GM19328 (cell line): ENCODE data around the gene LSS.
"Not testable (repeated sequence)": the region's sequence is repeated elsewhere in the genome, so short reads cannot be mapped to it uniquely, and the experiment has no call there.

ENCODE experiments used
- ATAC-seq: cut with Tn5 transposase; IDR thresholded peaks from one replicate; pipeline ENCODE4 v1.9.1; 2021; ENCODE audit warnings: mild to moderate bottlenecking, moderate library complexity; ENCODE audit not compliant: unreplicated experiment

Gene LSS

GRCh38 chr21:46154955-46155513 lies 73.5 kb downstream of the LSS start:
- no peak for ATAC-seq

- no peak for ATAC-seq
Measured at GRCh38 chr21:46154155-46154954, 74.2 kb downstream of the LSS start.

GRCh38 chr21:46153247-46154154 lies 75.1 kb downstream of the LSS start:
- ATAC-seq: no peak

GRCh38 chr21:46152927-46153246 lies 75.7 kb downstream of the LSS start:
- ATAC-seq: no peak

- ATAC-seq: no peak
Measured at GRCh38 chr21:46151989-46152926, 76.3 kb downstream of the LSS start.

- no peak for ATAC-seq
Measured at GRCh38 chr21:46151261-46151988, 77.1 kb downstream of the LSS start.

GRCh38 chr21:46150491-46151121 lies 78.0 kb downstream of the LSS start:
- no peak for ATAC-seq

GRCh38 chr21:46150073-46150472 lies 78.5 kb downstream of the LSS start:
- ATAC-seq: no peak

GRCh38 chr21:46149205-46149901 lies 79.2 kb downstream of the LSS start:
- ATAC-seq: no peak

GRCh38 chr21:46148106-46148505 lies 80.5 kb downstream of the LSS start:
- no peak for ATAC-seq

GRCh38 chr21:46147429-46147828 lies 81.1 kb downstream of the LSS start:
- not testable (repeated sequence) for ATAC-seq

GRCh38 chr21:46146856-46147255 lies 81.7 kb downstream of the LSS start:
- no peak for ATAC-seq

- no peak for ATAC-seq
Measured at GRCh38 chr21:46145840-46146691, 82.5 kb downstream of the LSS start.

- ATAC-seq: no peak
Measured at GRCh38 chr21:46145159-46145839, 83.3 kb downstream of the LSS start.

- no peak for ATAC-seq
Measured at GRCh38 chr21:46144464-46145070, 84.0 kb downstream of the LSS start.

- no peak for ATAC-seq
Measured at GRCh38 chr21:46142582-46143473, 85.7 kb downstream of the LSS start.
